ENCODE data around the gene KCNC4. TPM values are rescaled to one million over a fixed set of nuclear protein-coding genes. Genes with fewer than 3 reads are reported as not detected.

Gene KCNC4
- total and polyA plus RNA-seq, 3 donors from 2014 or later = 9.5 to 24.8 (median 21.7) TPM

- intact Hi-C loops (cut with DNase I; ENCODE audit: low total_unique reads) = no loop called here
- Histone ChIP-seq H3K9me3 (no peaks in the 10 kb centered on the region), H3K27me3 (no peaks in the 10 kb centered on the region), H3K4me1 (peaks cover 26% of the 10 kb centered on the region), H3K36me3 (ENCODE audit: low read depth, missing control alignments) (no peaks in the 10 kb centered on the region), H3K4me3 (no peak overlapping the region), H3K27ac (no peak overlapping the region)
- 63 to 82% methylated on average over 14 to 16 of the region's 16 CpGs for WGBS, 2 donors
- peak; percentile 25 for DNase-seq
- TF ChIP-seq CTCF (IDR thresholded peaks at IDR 0.05) (no peak), POLR2A (IDR thresholded peaks at IDR 0.05) (no peak)
Measured at GRCh38 chr1:110214454-110215404, 4.6 kb downstream of the KCNC4 start.

- Histone ChIP-seq H3K4me3 (no peak overlapping the region), H3K9me3 (no peaks in the 10 kb centered on the region), H3K36me3 (ENCODE audit: low read depth, missing control alignments) (no peaks in the 10 kb centered on the region), H3K27ac (no peak overlapping the region), H3K4me1 (peaks cover 26% of the 10 kb centered on the region), H3K27me3 (no peaks in the 10 kb centered on the region)
- TF ChIP-seq CTCF (IDR thresholded peaks at IDR 0.05) = no peak
- no peak for TF ChIP-seq POLR2A (IDR thresholded peaks at IDR 0.05)
- 58 to 86% methylated on average over 4 to 7 of the region's 7 CpGs for WGBS, 2 donors
- intact Hi-C loops (cut with DNase I; ENCODE audit: low total_unique reads) = no loop called here
- DNase-seq = no peak
Measured at GRCh38 chr1:110215621-110216515, 5.8 kb downstream of the KCNC4 start.

- H3K27ac ChIP-seq = no peak overlapping the region
- WGBS, 2 donors = 89 to 91% methylated on average over 6 of the region's 6 CpGs
Measured at GRCh38 chr1:110216844-110217444, 6.8 kb downstream of the KCNC4 start.

GRCh38 chr1:110218137-110218536 is 8.0 kb downstream of the KCNC4 start:
- no peak for DNase-seq
- no peaks in the 10 kb centered on the region for H3K9me3 ChIP-seq
- H3K27ac ChIP-seq = no peak overlapping the region
- no peaks in the 10 kb centered on the region for H3K27me3 ChIP-seq
- intact Hi-C loops (cut with DNase I; ENCODE audit: low total_unique reads) = no loop called here
- H3K4me3 ChIP-seq = no peak overlapping the region
- TF ChIP-seq POLR2A (IDR thresholded peaks at IDR 0.05) (no peak), CTCF (IDR thresholded peaks at IDR 0.05) (no peak)
- H3K36me3 ChIP-seq (ENCODE audit: low read depth, missing control alignments) = no peaks in the 10 kb centered on the region
- WGBS, 2 donors = 93 to 96% methylated on average over 5 of the region's 5 CpGs
- peaks cover 14% of the 10 kb centered on the region for H3K4me1 ChIP-seq

More at GRCh38 chr1:110216844-110217444, 6.8 kb downstream of the KCNC4 start:
- H3K36me3 ChIP-seq (ENCODE audit: low read depth, missing control alignments) = no peaks in the 10 kb centered on the region
- H3K9me3 ChIP-seq = no peaks in the 10 kb centered on the region
- H3K27me3 ChIP-seq = no peaks in the 10 kb centered on the region
- TF ChIP-seq CTCF (IDR thresholded peaks at IDR 0.05) (no peak), POLR2A (IDR thresholded peaks at IDR 0.05) (no peak)
- H3K4me3 ChIP-seq = no peak overlapping the region
- intact Hi-C loops (cut with DNase I; ENCODE audit: low total_unique reads) = no loop called here
- no peak for DNase-seq
- H3K4me1 ChIP-seq = peaks cover 18% of the 10 kb centered on the region

Data from testis (tissue), 3 donors.